GM18858 (cell line): ENCODE results near the gene HLA-DOA.

Experiments
- ATAC-seq: cut with Tn5 transposase; IDR thresholded peaks from one replicate; pipeline ENCODE4 v1.9.1; 2021; ENCODE audit not compliant: unreplicated experiment

Gene HLA-DOA

GRCh38 chr6:32968093-32968866 lies 41.1 kb downstream of the HLA-DOA start, which contains the start of gene BRD2:
Gene BRD2 (plus strand): TSS chr6:32968594. CDS start chr6:32972899, 4,305 bp downstream.
- ATAC-seq, result peak; percentile 34

- ATAC-seq, result no peak
Measured at GRCh38 chr6:32967151-32968091, 42.0 kb downstream of the HLA-DOA start.

DNA sequence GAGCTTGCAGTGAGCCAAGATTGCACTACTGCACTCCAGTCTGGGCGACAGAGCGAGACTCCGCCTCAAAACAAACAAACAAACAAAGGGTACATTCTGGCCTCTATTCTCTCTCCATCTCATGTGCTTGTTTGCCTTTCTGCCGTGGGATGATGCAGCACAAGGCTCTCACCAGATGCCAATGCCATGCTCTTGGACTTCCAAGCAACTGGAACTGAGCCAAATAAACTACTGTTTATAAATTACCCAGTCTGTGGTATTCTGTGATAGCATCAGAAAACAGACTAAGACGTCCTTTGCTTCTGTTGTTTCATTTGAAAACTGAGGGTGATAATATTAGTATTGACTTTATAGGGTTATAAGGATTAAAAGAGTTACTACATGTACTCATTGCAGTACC lies 44.6 kb downstream of the HLA-DOA start:
- ATAC-seq, result no peak

- no peak for ATAC-seq
Measured at GRCh38 chr6:32963866-32964265, 45.5 kb downstream of the HLA-DOA start.

GRCh38 chr6:32962213-32962826 lies 47.1 kb downstream of the HLA-DOA start:
- ATAC-seq, result no peak

- ATAC-seq, result no peak
Measured at GRCh38 chr6:32960563-32960962, 48.8 kb downstream of the HLA-DOA start.

DNA sequence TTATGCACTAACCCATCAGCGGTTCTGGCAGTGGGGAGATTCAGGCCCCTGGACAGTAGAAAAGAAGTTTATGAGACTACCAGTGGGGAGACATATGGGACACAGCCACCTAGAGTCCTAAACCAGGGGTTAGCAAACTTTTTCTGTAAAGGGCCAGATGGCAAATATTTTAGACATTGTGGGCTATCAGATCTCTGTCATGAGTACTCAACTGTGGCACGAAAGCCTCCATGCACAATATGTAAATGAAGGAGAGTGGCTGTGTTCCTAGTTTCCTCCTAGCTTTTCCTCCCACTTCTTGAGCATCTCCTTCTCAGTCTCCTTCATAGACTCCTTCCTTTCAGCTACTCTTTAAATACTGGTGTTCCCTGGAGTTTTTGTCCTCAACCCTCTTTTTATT lies 53.2 kb downstream of the HLA-DOA start:
- no peak for ATAC-seq

- no peak for ATAC-seq
Measured at GRCh38 chr6:32954986-32955802, 54.2 kb downstream of the HLA-DOA start.

GRCh38 chr6:32954267-32954666 lies 55.1 kb downstream of the HLA-DOA start:
- ATAC-seq, result no peak
